Left ventricle myocardium inferior (tissue), 1 donor: Measurements from ENCODE around the gene NOS1. TPM values are rescaled to one million over a fixed set of nuclear protein-coding genes. Genes with fewer than 3 reads are reported as not detected.

ENCODE experiments used
- DNase-seq: peaks from one replicate; pipeline ENCODE4 v3.0.0-alpha.2; 2020
- H3K27ac ChIP-seq: fragments of 200-600 bp; replicated peaks from 2 replicates; pipeline ENCODE4 v1.8.0; 2021
- H3K27me3 ChIP-seq: fragments of 200-600 bp; 2 replicates; pipeline ENCODE4 v1.8.0; 2021; ENCODE audit warnings: low read depth
- H3K36me3 ChIP-seq: fragments of 200-600 bp; 2 replicates; pipeline ENCODE4 v1.8.0; 2021
- H3K4me1 ChIP-seq: fragments of 200-600 bp; 2 replicates; pipeline ENCODE4 v1.8.0; 2021
- H3K4me3 ChIP-seq: fragments of 200-600 bp; 2 replicates; pipeline ENCODE4 v1.8.0; 2021; ENCODE audit warnings: mild to moderate bottlenecking, moderate library complexity
- H3K9me3 ChIP-seq: fragments of 200-600 bp; replicated peaks from 2 replicates; pipeline ENCODE4 v1.8.0; 2021
- CTCF ChIP-seq: fragments of 200-600 bp; IDR thresholded peaks from 2 replicates; pipeline ENCODE4 v1.8.0; 2021; ENCODE audit warnings: antibody characterized with exemption, mild to moderate bottlenecking, borderline replicate concordance
- intact Hi-C: fragments of 100-400 bp; cut with micrococcal nuclease; formaldehyde crosslinking; loops from one replicate; pipeline ENCODE4 v1.11.0; 2022
- total RNA-seq: library from RNA; stranded (reverse); fragmentation: NEBNext Ultra II Directional; extraction: Animal tissue kit (Norgen Biotek cat#: 25700); gene quantifications from one replicate; pipeline ENCODE4 v1.2.1, GENCODE V29; 2021
- donor health status: DM: no; HTN: yes; CAD: no; lungs with severe emphysema.

Gene NOS1
- total RNA-seq, 1 donor from 2014 or later: 0.22 TPM

- no peaks in the 10 kb centered on the region for H3K36me3 ChIP-seq
- no peaks in the 10 kb centered on the region for H3K9me3 ChIP-seq
- H3K4me3 ChIP-seq: no peak overlapping the region
- H3K27ac ChIP-seq: no peak overlapping the region
- no peak for DNase-seq
- H3K27me3 ChIP-seq: peaks cover 78% of the 10 kb centered on the region
- H3K4me1 ChIP-seq: peaks cover 9% of the 10 kb centered on the region
- intact Hi-C loops: no loop called here
- no peak for TF ChIP-seq CTCF
Measured at GRCh38 chr12:117363953-117364486, 2.6 kb upstream of the NOS1 start.

GRCh38 chr12:117363056-117363662, 1.7 kb upstream of the NOS1 start:
- H3K27me3 ChIP-seq: peaks cover 87% of the 10 kb centered on the region
- no peaks in the 10 kb centered on the region for H3K9me3 ChIP-seq
- no peaks in the 10 kb centered on the region for H3K36me3 ChIP-seq
- no peak for TF ChIP-seq CTCF
- no peak overlapping the region for H3K4me3 ChIP-seq
- intact Hi-C loops: no loop called here
- no peak overlapping the region for H3K27ac ChIP-seq
- H3K4me1 ChIP-seq: peaks cover 9% of the 10 kb centered on the region
- no peak for DNase-seq

- no peak overlapping the region for H3K27ac ChIP-seq
- H3K4me3 ChIP-seq: no peak overlapping the region
- H3K27me3 ChIP-seq: peaks cover 94% of the 10 kb centered on the region
- intact Hi-C loops: no loop called here
- no peak for TF ChIP-seq CTCF
- DNase-seq: no peak
- H3K36me3 ChIP-seq: no peaks in the 10 kb centered on the region
- peaks cover 9% of the 10 kb centered on the region for H3K4me1 ChIP-seq
- H3K9me3 ChIP-seq: no peaks in the 10 kb centered on the region
Measured at GRCh38 chr12:117362391-117362790, 965 bp upstream of the NOS1 start.

- Histone ChIP-seq H3K27me3 (peaks cover 99% of the 10 kb centered on the region), H3K27ac (no peak overlapping the region), H3K9me3 (no peaks in the 10 kb centered on the region), H3K4me3 (no peak overlapping the region), H3K4me1 (peaks cover 9% of the 10 kb centered on the region), H3K36me3 (no peaks in the 10 kb centered on the region)
- DNase-seq: no peak
- TF ChIP-seq CTCF: no peak
- intact Hi-C loops: no loop called here
Measured at GRCh38 chr12:117361905-117362304, 479 bp upstream of the NOS1 start.

GRCh38 chr12:117360551-117361346, 677 bp downstream of the NOS1 start:
- intact Hi-C loops: no loop called here
- Histone ChIP-seq H3K4me3 (peak overlapping the region; percentile 56), H3K27ac (no peak overlapping the region), H3K27me3 (peaks cover 99% of the 10 kb centered on the region), H3K4me1 (peaks cover 9% of the 10 kb centered on the region), H3K9me3 (no peaks in the 10 kb centered on the region), H3K36me3 (no peaks in the 10 kb centered on the region)
- TF ChIP-seq CTCF: no peak
- DNase-seq: no peak
